ENCODE data around the gene TRIP12.

- TF ChIP-seq BRCA1 (CRISPR knock-in tag; IDR thresholded peaks at IDR 0.05) (no peak), PATZ1 (CRISPR knock-in tag; IDR thresholded peaks at IDR 0.05) (no peak)
Observed at GRCh38 chr2:229815342-229815741, 106.5 kb downstream of the TRIP12 start.
